GM23248 (cell line): ENCODE measurements around the gene IRX2.

Experiments used
- EZH2 ChIP-seq: fragments of 200-600 bp; sonication (generic); IDR thresholded peaks from 2 replicates; pipeline ENCODE4 v1.6.1; 2018; ENCODE audit warnings: antibody characterized with exemption, mild to moderate bottlenecking; ENCODE audit not compliant: insufficient read depth, poor library complexity, severe bottlenecking
- EZH2phosphoT487 ChIP-seq: fragments of 200-600 bp; sonication (generic); IDR thresholded peaks from 2 replicates; pipeline ENCODE4 v1.6.1; 2018; ENCODE audit warnings: antibody characterized with exemption, moderate library complexity, mild to moderate bottlenecking, low read depth; ENCODE audit not compliant: insufficient read depth

DNA sequence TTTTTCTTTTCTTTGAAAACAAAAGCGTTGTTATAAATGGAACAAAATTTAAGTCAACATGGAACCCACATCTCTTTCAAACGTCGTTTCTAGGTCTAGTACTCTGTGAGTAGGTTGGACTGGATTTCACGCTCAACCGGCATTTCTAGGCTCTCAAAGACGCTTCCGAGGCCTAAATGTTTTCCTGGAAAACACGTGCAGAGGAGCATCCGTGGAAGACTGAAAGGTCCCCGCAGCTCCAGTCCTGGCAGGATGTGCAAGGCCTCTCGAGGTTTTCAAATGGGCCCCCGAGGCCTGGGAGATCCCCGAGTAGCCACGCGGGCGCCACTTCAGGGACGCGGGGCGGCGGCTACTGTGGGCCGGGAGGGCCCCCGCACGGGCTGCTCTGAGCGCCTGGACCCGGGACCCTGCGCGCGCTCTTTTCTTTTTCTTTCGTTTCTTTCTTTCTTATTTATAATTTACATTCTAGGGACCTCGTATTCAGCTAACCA, 4.2 kb upstream of the IRX2 start:
- TF ChIP-seq EZH2phosphoT487 (no peak), EZH2 (no peak)
